ENCODE data around the gene SAPCD2. TPM values are rescaled to one million over a fixed set of nuclear protein-coding genes. Genes with fewer than 3 reads are reported as not detected.

The SAPCD2 gene
- total RNA-seq, 1 donor from 2014 or later: 5.3 TPM

DNA sequence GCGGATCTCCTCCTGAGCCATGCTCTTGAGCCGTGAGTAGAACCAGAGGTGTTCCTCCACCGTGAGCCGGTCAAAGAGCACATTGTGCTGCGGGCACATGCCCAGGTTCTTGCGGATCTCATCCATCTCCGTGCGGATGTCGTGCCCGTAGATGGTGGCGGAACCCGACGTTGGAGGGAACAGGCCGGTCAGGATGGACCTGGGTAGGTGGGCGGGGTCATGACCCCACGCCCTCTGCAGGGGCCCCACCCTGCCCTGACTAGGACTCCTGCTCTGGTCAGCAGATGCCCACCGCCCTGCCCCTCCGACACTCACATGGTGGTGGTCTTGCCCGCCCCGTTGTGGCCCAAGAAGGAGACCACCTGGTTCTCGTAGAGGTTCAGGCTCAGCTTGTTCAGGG lies 54.4 kb downstream of the SAPCD2 start:
- Histone ChIP-seq H3K36me3 (ENCODE audit: control insufficient read depth, insufficient read depth, low read length) (no peaks in the 10 kb centered on the region), H3K27me3 (ENCODE audit: control insufficient read depth, insufficient read depth, low read length) (no peaks in the 10 kb centered on the region), H3K4me3 (ENCODE audit: low read depth, low read length) (no peak overlapping the region)
- DNase-seq (ENCODE audit: low read depth): no peak
- TF ChIP-seq CTCF (IDR thresholded peaks at IDR 0.05; ENCODE audit: insufficient read depth, low read length, poor library complexity, severe bottlenecking): no peak

- Histone ChIP-seq H3K4me3 (ENCODE audit: low read depth, low read length) (no peak overlapping the region), H3K36me3 (ENCODE audit: control insufficient read depth, insufficient read depth, low read length) (no peaks in the 10 kb centered on the region), H3K27me3 (ENCODE audit: control insufficient read depth, insufficient read depth, low read length) (no peaks in the 10 kb centered on the region)
- DNase-seq (ENCODE audit: low read depth): no peak
- no peak for TF ChIP-seq CTCF (IDR thresholded peaks at IDR 0.05; ENCODE audit: insufficient read depth, low read length, poor library complexity, severe bottlenecking)
Measured at GRCh38 chr9:137015540-137015930, 54.8 kb downstream of the SAPCD2 start.

- no peak for TF ChIP-seq CTCF (IDR thresholded peaks at IDR 0.05; ENCODE audit: insufficient read depth, low read length, poor library complexity, severe bottlenecking)
- Histone ChIP-seq H3K27me3 (ENCODE audit: control insufficient read depth, insufficient read depth, low read length) (no peaks in the 10 kb centered on the region), H3K4me3 (ENCODE audit: low read depth, low read length) (no peak overlapping the region), H3K36me3 (ENCODE audit: control insufficient read depth, insufficient read depth, low read length) (no peaks in the 10 kb centered on the region)
- DNase-seq (ENCODE audit: low read depth): no peak
Measured at GRCh38 chr9:137014776-137015539, 55.4 kb downstream of the SAPCD2 start.

DNA sequence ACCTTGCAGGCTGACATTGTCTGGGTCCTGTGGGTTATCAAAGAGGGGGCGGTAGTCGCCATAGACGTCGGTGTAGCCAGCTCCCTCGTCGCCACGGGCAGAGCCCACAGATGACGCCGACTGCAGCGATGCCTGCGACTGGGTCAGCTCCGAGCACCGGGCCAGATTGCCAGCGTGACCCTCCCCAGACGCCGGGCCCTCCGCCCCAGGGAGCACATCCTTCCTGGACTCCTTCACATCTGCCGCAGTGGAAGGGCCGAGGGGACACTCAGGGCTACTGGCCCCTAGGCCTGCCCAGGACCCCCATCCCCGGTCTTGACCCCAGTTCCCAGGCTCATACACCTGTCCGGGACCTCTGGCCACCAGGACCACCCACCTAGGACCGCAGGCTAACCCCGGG lies 56.2 kb downstream of the SAPCD2 start:
- DNase-seq (ENCODE audit: low read depth): no peak
- no peak for TF ChIP-seq CTCF (IDR thresholded peaks at IDR 0.05; ENCODE audit: insufficient read depth, low read length, poor library complexity, severe bottlenecking)

DNA sequence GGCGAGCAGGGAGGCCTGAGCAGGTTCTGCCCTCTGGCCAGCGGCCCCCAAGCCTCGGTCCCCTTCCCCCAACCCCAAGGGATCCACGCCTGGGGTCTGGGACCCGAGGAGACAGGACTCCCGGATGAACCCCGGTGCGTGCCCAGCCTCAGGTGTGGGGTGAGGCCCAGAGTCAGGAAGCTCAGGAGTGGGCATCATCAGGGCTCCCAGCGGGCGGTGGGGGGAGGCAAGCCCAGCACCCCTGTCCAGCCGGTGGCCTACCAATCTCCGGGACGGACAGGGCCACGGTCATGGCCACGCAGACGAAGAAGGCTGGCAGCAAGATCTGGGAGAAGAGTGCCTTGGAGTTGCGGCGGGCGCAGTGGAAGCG lies 56.8 kb downstream of the SAPCD2 start:
- no peak for DNase-seq (ENCODE audit: low read depth)
- no peak overlapping the region for H3K4me3 ChIP-seq (ENCODE audit: low read depth, low read length)
- H3K27me3 ChIP-seq (ENCODE audit: control insufficient read depth, insufficient read depth, low read length): no peaks in the 10 kb centered on the region
- no peaks in the 10 kb centered on the region for H3K36me3 ChIP-seq (ENCODE audit: control insufficient read depth, insufficient read depth, low read length)
- TF ChIP-seq CTCF (IDR thresholded peaks at IDR 0.05; ENCODE audit: insufficient read depth, low read length, poor library complexity, severe bottlenecking): no peak

More for the DNA sequence above, 56.2 kb downstream of the SAPCD2 start:
- Histone ChIP-seq H3K27me3 (ENCODE audit: control insufficient read depth, insufficient read depth, low read length) (no peaks in the 10 kb centered on the region), H3K4me3 (ENCODE audit: low read depth, low read length) (no peak overlapping the region), H3K36me3 (ENCODE audit: control insufficient read depth, insufficient read depth, low read length) (no peaks in the 10 kb centered on the region)

All from kidney epithelial cell (primary cell).